D341Med (cell line): ENCODE data around the gene MCF2.
A peak's percentile ranks its signal among the peaks of the same experiment; 100 is the strongest.
"Not testable (repeated sequence)": the region's sequence is repeated elsewhere in the genome, so short reads cannot be mapped to it uniquely, and the experiment has no call there.

Source experiments
- DNase-seq: peaks from one replicate; pipeline ENCODE4 v3.0.0; 2012; ENCODE audit warnings: low spot score

The MCF2 gene, protein sequence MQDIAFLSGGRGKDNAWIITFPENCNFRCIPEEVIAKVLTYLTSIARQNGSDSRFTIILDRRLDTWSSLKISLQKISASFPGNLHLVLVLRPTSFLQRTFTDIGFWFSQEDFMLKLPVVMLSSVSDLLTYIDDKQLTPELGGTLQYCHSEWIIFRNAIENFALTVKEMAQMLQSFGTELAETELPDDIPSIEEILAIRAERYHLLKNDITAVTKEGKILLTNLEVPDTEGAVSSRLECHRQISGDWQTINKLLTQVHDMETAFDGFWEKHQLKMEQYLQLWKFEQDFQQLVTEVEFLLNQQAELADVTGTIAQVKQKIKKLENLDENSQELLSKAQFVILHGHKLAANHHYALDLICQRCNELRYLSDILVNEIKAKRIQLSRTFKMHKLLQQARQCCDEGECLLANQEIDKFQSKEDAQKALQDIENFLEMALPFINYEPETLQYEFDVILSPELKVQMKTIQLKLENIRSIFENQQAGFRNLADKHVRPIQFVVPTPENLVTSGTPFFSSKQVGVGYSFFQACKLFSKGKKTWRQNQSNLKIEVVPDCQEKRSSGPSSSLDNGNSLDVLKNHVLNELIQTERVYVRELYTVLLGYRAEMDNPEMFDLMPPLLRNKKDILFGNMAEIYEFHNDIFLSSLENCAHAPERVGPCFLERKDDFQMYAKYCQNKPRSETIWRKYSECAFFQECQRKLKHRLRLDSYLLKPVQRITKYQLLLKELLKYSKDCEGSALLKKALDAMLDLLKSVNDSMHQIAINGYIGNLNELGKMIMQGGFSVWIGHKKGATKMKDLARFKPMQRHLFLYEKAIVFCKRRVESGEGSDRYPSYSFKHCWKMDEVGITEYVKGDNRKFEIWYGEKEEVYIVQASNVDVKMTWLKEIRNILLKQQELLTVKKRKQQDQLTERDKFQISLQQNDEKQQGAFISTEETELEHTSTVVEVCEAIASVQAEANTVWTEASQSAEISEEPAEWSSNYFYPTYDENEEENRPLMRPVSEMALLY

DNA sequence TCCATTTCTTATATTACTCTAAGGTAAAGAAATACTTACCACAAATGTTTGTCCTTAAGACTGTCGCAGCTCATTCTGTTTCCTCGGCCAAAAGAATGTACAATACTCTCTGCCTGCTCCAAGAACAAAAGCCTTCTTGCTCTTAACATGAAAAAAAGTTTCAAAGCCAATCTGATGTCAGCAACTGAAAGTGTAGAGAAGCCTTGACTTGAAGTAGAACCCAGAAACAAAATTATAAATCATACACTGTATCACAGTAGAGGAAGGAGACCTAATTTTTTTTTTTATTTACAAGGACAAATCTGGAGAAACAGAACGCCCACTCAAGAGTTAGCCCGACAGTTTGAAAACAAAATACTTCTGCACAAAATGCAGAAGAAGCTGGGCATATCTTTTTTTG, at the start of gene MCF2:
Gene MCF2, minus strand, starts transcription at position 101 of the 400 bp plus-strand sequence. CDS start 56,423 bp downstream, outside the sequence.
- no peak for DNase-seq

DNA sequence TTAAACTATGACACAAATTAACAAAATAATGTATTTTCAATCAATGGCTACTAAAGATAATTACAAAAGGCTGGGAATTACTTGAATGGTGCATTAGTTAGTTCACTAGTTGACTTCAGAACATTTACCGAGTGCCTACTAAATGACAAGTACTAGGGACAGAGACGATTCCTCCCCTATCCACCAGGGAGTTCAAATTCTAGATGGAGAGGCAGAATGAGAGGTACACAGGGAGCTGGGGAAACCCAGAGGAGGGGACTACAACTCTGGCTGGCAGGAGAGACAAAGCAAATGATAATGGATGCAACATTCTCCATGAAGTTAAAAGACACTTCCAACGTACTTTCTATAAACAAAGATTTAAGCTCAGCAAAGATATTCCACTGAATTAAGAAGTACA, 43.1 kb upstream of the MCF2 start:
- DNase-seq: no peak

DNA sequence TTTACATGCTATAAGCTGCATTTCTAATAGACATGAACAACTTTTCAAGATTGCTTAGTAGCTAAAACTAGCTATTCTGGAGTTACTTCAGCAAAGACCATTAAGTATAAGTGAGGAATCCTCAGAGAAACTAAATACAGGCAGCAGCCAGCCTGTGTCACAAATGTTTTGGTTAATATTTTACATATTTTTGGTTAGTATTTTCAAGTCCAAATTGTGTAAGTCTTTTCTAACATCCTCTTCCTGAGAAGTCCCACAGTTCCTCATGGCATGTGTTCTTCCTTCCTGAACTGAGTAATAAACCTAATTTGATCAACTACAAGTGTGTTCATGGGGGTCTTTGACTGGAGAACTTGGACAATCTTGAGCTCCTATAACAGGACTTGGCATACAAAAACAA, 42.4 kb upstream of the MCF2 start:
- no peak for DNase-seq

DNA sequence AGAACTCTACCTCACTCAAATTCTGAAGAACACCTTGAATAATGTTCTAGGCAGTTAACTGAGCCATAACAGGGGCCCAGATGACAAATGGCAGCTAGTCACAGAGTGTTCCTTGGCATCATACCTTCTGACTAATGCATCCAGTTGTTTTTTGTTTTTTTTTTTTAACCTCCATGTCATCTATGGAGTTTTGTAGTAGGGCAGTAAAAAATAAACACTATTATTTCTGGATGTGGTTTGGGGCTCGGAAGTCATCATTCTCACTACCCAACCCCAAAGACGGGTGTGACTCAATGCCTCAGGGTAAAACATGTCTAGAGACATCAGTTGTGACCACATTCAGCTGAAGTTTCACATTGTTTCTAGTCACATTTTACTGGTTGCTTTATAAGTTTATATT, 31.2 kb upstream of the MCF2 start:
- no peak for DNase-seq

DNA sequence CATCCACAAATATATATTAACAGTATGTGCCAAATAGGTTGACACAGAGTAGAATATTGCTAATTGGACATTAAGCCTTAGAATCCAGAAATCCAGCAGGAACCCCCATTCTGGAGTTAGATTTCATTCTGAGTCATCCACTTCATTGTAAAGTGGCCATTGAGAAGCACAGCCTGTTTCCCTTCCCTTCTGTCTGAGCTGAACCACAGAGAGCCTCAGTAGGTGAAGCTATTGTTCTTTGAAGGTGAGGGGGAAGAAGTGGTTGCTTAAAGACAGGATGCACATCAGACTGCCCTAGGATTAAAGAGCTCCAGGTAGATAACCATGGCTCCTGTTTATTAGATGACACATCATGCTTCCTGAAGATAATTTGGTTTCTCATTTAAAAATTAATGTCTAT, 30.6 kb upstream of the MCF2 start:
- no peak for DNase-seq

DNA sequence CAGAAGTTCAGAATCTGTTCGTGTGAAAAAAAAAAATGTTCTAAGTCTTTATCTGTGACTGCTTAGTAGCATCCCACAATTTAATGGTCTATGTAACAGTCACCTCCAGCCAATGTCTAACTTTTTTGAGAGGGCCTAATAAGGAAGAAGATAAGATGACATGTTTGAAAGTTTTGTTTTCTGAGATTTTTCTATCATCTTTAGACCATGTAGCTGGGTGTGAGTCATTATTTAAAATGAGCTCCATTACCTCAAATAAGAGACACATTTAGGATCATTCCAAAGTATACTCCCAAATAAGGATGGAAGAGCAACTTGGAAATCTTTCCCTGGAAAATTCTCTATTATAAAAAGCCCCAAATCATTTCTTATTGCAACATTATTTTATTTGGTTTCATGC, 28.2 kb upstream of the MCF2 start:
- no peak for DNase-seq

DNA sequence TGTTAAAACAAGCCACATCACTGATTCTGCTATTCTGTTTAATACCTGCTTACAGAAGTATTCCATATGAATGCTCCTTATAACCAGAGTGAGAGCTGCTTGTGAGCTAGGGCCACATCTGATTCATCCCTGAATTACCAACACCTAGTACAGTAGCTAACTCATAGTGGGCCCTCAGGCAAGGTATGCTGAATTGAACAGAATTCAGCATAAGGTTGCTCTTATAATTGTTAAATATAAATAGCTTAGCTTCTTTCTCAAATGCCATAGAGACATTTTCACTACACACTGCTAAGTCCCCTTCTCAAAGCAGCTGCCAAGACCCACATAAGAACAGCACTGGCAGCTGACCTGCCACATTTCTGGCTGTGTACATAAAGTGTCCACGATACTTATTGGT, 27.0 kb upstream of the MCF2 start:
- no peak for DNase-seq

DNA sequence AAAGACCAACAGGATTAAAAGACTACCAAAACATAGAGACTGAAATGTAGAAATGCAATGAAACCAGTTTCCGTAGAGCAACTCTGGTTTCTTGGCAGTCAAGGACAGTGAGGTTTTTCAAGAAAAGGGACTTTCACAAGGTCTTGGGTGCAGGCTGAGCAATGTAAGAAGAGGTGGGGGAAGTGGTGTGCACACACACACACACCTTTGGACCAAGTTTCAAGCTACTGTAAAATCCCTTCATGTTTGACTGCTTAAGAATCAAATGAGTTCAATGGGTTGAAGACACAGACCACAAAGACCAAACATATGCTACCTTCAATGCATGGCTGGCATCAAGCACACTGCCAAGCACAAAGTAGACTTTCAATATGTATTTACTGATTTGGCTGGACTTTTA, 17.8 kb upstream of the MCF2 start:
- no peak for DNase-seq

DNA sequence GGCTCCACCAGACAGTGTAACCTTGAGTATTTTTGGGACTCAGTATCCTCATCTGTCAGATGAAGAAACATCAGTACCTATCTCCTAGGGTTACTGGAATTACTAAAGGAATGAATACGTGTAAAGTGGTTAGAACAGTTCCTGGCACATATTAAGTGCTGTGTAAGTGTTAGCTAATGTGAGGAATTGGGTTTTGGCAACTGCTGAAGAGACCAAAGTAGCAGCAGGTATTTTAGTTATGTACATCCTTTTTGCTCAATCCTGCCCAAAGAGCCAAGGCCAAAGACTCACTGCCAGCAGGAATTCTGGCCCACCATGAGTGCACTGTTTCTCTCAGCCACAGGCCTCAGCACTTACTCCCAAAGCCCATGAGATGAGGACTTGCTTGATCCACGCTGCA, 16.7 kb upstream of the MCF2 start:
- no peak for DNase-seq

DNA sequence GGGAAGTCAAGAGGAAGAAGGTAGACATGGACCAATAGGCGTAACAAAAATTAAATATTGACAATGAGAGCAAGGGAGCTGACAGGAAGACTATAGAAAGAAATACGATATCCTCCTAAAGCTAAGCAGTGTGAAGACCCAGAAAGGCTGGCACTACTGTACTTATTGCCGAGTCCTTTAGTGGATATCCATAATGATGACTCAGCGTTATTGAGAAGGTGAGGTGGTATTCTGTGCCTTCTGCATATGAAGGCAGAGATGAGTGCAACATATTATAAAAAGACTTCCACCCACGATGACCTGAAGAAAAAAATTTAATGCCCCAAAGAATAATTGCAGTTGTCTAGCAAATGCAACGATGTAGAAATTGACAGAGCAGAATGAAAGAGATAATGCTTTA, 13.0 kb upstream of the MCF2 start:
- DNase-seq: no peak

DNA sequence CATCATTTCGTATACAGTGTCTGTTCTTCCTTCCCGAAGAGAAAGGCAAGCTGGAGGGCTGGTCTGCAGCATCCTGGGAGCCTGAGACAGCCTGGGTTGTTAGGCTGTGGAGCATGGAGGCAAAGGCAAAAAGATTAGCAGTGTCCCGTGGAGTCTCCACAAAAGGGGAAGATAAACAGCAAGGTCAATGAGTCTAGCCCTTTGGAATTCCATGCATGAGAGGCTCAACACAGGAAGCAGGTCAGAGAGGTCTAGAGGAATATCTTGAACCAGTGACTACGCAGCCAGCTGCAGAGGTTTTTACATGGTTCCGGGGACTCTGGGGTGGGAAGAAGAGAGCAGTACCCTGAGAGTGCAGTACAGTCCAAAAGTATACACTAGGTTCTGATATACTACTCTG, 12.2 kb upstream of the MCF2 start:
- DNase-seq: no peak

DNA sequence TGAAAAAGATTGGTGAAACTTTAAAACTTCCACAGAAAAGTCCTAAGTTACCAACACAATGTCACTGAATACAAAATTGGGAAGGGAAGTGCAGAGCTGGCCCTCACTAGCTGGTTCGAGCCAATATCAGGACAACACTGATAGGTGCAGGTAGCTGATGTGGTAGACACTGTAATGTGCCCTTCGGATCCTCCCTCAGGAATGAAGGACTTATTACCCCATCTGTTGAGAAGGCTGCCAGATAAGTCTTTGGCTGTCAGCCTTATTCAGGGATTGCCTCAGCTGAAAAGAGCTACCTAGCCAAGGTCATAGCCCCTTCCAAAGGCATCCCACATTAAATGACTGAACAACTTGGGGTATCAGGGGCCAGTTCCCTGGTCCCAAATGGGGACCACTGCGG, 5.3 kb downstream of the MCF2 start:
- DNase-seq: no peak

DNA sequence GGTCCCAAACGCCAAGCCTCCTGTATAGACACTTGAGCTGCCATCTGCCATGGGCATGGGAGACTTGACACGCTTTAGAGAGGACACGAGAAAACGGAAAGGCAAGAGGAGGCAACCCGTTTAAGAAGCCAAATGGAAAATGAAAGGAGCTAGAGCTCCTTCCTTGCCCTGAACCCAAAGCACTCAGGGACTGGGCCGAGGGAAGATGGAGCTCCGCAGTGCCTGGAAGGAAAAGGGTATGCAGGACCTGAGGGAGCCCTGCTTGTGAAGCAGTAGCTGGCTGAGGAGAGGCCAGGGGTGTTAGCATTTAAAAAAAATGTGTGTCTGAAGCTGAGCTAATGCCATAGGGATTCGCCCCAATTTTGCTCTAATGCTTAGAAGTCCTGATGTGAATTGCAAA, 15.1 kb downstream of the MCF2 start:
- DNase-seq: no peak

DNA sequence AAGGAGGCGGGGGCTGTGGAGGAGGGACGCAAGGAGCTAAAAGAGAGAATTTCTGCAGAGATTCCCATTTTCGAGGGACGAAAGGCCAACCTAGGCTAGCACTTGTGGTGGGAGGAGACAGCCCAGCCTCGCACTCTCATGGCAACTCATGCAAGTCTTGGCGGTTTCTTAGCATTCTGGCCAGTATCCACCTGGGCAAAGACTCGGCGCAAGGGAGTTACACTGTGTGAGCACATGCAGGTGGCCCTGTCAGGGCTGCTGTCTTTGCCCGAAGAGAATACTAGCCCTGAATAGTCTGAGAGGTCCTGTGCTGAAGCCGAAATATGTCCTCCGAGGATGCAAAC, 15.5 kb downstream of the MCF2 start:
- DNase-seq: no peak

DNA sequence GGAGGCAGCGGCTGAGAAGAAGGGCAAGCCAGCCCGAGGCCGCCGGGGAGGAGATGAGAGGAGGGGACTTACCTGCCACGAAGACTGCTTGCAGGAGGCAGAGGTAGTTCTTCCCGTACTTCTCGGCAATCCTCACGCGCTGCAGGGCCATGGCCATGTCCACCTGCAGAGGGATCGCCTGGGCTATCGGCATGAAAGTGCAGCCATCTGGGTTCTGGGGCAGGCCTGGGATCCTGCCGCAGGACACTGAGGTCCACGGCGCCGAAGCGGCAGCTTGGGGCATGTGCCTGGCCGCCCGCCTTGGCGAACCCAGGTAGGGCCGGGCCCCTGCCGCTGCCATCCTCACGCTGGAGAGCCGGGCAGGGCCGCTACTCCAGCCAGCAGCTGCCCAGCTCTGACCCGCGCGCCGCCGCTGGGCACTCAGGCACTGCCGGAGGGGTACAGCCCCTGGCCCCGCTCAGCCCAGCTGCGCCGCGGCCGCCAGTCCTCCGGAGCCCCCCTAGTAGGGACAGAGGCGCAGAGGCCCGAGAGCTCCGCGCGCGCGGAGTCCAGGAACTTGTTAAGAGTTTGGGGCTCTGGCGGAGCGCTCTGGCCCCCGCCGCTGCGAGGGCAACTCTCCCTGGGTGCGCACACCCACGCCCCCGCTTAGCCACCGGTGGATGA, 16.0 kb downstream of the MCF2 start:
- DNase-seq: peak; percentile 8

DNA sequence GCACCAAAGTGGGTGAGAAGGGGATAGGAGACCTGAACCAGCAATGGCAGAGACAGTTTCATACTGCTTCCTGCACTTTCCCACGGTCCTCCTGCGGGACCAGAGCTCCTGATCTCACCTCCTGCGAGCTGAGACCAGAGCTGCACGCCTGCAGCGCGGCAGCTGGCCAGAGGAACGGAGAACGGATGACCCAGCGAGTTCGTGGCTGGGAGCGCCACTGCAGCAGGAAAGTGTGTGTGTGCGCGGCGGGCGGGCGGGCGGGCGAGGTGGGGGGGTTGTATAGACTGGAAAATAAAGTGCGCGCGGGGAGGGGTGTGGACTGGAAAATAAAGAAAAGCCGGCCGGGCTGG, 16.5 kb downstream of the MCF2 start:
- DNase-seq: no peak

DNA sequence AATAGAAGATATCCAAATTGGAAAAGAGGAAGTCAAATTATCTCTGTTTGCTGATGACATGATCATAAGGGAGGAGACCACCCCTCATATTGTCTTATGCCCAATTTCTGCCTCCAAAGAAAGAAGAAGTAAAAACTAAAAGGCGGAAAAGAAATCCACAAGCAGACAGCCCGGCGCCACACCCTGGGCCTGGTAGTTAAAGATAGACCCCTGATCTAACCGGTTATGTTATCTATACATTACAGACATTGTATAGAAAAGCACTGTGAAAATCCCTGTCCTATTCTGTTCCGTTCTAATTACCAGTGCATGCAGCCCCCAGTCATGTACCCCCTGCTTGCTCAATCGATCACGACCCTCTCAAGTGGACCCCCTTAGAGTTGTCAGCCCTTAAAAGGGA, 22.8 kb downstream of the MCF2 start:
- not testable (repeated sequence) for DNase-seq

DNA sequence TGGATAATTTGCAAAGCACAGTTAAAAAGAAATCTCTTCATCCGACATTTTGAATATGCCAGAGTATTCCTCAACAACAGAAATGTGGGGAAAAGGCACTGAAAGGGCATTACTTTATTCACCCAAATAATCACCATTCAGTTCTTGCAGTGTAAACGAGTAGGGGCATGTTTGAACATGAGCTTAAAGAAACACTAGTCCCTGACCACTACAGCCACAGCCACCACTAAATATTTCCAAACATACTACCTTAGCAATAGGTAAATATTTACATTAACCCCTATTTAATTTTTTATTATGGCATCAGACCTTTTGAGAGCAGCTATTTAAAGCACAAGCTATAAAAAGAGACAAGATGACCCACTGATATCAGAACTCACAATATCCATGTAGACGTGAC, 27.6 kb downstream of the MCF2 start:
- no peak for DNase-seq

DNA sequence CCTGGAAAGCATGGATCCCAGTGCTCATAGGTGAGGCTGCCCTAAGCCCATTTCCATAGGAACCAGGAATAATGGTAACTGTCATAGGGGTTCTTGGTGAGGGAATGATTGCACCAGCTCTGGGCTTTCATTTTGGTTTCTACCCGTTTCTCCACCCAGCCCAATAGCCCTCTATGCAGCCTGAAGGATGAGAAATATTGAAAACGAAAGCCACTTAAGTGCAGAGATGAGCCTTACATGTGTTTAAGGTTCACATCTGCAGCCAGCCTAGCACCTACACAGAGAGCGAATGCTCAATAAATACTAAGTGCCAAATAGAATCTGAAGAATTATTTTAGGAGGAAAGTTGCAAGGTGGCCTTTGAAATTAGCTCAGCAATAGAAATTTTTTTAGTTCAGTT, 60.4 kb downstream of the MCF2 start:
- no peak for DNase-seq

DNA sequence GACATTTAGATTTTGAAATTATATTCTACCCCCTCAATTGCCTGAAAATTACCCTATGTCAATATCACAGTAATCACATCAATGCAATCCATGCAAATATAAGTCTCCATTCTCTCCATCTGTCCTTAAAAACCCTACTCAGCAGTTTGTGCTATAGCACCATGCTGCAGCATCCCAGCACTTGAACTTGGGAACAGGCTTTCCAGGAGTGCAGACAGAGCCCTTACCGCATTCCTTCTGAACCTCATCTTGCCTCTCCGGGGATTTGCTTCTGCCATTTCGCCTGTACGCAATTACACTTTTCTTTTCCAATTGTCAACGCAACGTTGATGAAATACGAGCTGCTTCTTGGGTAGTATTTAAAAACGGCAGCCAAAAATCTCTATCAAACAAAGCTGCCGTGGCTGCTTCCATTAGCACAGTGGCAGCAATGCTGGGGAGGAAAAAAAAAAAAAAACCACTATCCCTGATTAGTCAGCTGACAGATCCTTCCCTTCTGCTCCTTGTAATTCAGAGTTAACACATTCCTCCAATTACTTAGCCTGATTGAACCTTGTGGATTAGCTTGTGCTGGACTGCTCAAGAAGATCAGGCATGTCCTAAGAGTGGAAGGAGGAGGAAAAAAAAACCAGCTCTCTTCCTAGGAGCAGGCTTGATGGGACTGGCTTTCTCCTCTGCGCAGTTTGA, 65.6 kb downstream of the MCF2 start:
- DNase-seq: peak; percentile 45

DNA sequence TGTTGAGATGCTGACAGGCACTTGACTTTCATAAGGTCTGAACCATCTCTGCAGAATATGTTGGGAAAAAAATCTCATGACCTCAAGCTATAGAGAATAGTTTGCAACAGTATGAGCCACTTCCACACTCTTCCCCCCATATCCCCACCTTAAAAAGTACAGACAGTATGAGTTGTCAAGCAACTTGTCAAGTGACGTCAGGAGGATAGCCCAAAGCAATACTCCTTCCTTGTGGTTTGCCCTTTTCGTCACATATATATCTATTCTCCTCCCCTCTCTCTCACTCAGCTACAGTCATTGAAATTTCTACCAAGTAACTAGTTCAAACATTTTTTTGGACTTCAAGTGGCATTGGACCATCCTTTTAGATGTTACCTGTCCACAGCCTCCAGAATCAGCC, 67.7 kb downstream of the MCF2 start:
- no peak for DNase-seq

DNA sequence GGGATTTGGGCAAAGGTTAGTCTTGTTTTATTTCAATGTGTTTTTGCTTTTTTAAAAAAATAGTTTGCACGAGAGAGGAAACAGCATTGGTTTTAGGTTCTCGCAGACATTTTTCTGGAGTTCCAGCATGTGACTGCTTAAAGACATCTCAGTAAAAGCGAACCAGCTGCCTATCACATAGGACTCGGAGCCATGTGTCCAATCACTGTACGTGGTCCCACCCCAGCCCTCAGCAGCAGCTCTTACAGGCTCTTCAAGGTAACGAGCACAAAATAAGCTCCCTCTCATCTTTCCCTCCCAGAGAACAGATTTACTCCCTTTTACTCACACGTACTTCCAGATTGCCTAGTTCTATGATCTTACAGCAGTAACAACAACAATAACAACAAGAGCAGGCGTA, 68.7 kb downstream of the MCF2 start:
- DNase-seq: no peak
